Lung microvascular endothelial cell (primary cell): ENCODE data around the gene GSTM5. TPM values are rescaled to one million over a fixed set of nuclear protein-coding genes. Genes with fewer than 3 reads are reported as not detected.
A peak's percentile ranks its signal among the peaks of the same experiment; 100 is the strongest.
"Not testable (repeated sequence)": the region's sequence is repeated elsewhere in the genome, so short reads cannot be mapped to it uniquely, and the experiment has no call there.

ENCODE experiments used
- DNase-seq, 2 donors: peaks; one replicate each; pipeline versions ENCODE4 v3.0.0 to v3.0.0-alpha.2; 2010; ENCODE audit warnings: low read depth in 2 of 2
- total RNA-seq: library from RNA; depleted of rRNA; stranded (reverse); fragments of >200 nt; gene quantifications from 2 replicates; pipeline ENCODE4 v1.2.1, GENCODE V29; 2014

GSTM5 gene
- total RNA-seq, 1 donor from 2014 or later = not detected

GRCh38 chr1:109761227-109762038 is 49.4 kb downstream of the GSTM5 start:
- no peak for DNase-seq

GRCh38 chr1:109762039-109762585 is 50.1 kb downstream of the GSTM5 start:
- DNase-seq = no peak

GRCh38 chr1:109762821-109763645 is 51.0 kb downstream of the GSTM5 start:
- peak; percentile 70 to 83 for DNase-seq

GRCh38 chr1:109763646-109764415 is 51.8 kb downstream of the GSTM5 start, which contains the start of gene EPS8L3:
EPS8L3 (minus strand) TSS chr1:109763923; CDS start chr1:109761749, 2,174 bp downstream.
- no peak for DNase-seq

- no peak for DNase-seq
Measured at GRCh38 chr1:109764561-109765482, 52.8 kb downstream of the GSTM5 start.

- DNase-seq = no peak
Measured at GRCh38 chr1:109765483-109765815, 53.4 kb downstream of the GSTM5 start.

- DNase-seq = no peak
Measured at GRCh38 chr1:109765896-109766615, 54.0 kb downstream of the GSTM5 start.

- DNase-seq = not testable (repeated sequence)
Measured at GRCh38 chr1:109766991-109767636, 55.1 kb downstream of the GSTM5 start.

Other genes with a start within 250 kb of the GSTM5 start
- gene SYPL2, start 245.7 kb upstream of the GSTM5 start, total RNA-seq = under 0.01 TPM in 1 of 2 replicates, not detected in the other
- 0.65 and 0.79 TPM in 2 replicates for gene ATXN7L2, start 228.3 kb upstream of the GSTM5 start, total RNA-seq
- 3.1 and 4.6 TPM in 2 replicates for gene CYB561D1, start 218.2 kb upstream of the GSTM5 start, total RNA-seq
- gene AMIGO1, start 202.5 kb upstream of the GSTM5 start, total RNA-seq = 0.65 and 1.4 TPM in 2 replicates
- 0.20 and 0.22 TPM in 2 replicates for gene GPR61, start 172.4 kb upstream of the GSTM5 start, total RNA-seq
- gene GNAI3, start 163.6 kb upstream of the GSTM5 start, total RNA-seq = 8.7 and 11.8 TPM in 2 replicates
- under 0.01 and 0.22 TPM in 2 replicates for gene GNAT2, start 92.6 kb upstream of the GSTM5 start, total RNA-seq
- 25.3 and 26.8 TPM in 2 replicates for gene AMPD2, start 92.4 kb upstream of the GSTM5 start, total RNA-seq
- 0.40 and 0.65 TPM in 2 replicates for gene GSTM4, start 56.2 kb upstream of the GSTM5 start, total RNA-seq
- gene GSTM2, start 44.2 kb upstream of the GSTM5 start, total RNA-seq = 0.87 and 1.4 TPM in 2 replicates
- gene GSTM1, start 24.4 kb upstream of the GSTM5 start, total RNA-seq = not detected in 2 replicates
- gene GSTM3, start 28.8 kb downstream of the GSTM5 start, total RNA-seq = 36.3 and 42.9 TPM in 2 replicates
- not detected in 2 replicates for gene EPS8L3, start 51.7 kb downstream of the GSTM5 start, total RNA-seq
- gene CSF1, start 198.6 kb downstream of the GSTM5 start, total RNA-seq = 4.2 and 5.2 TPM in 2 replicates